Neural progenitor cell (in vitro differentiated cells): ENCODE measurements around the gene SBF1.

Experiments used
- CTCF ChIP-seq: fragments of 200-600 bp; sonication (generic); IDR thresholded peaks from 2 replicates; pipeline ENCODE4 v1.5.1; 2017; ENCODE audit warnings: antibody characterized with exemption, mild to moderate bottlenecking
- EZH2 ChIP-seq: fragments of 200-600 bp; sonication (generic); IDR thresholded peaks from 2 replicates; pipeline ENCODE4 v1.6.1; 2017; ENCODE audit warnings: antibody characterized with exemption, mild to moderate bottlenecking, moderate library complexity
- EZH2phosphoT487 ChIP-seq: fragments of 200-600 bp; sonication (generic); IDR thresholded peaks from 2 replicates; pipeline ENCODE4 v1.6.1; 2017; ENCODE audit warnings: antibody characterized with exemption

DNA sequence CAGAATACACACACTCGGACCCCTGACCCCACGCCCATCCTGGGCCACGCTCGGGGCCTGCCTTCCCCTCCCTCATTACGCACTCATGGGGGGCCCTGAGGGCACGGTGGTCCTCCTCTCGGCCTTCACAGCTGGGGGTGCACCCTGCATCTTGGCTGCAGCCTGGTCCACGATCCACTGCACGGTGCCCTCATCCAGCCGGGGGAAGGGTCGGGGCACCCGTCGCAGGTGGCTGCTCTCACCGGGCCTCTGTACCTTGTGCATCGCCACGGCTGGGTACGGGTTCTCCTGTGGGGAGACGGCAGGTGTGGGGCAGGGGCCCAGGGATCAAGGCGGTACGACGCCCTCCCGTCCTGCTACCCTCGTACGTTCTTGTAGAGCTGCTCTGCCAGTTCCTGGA lies 10.4 kb downstream of the SBF1 start:
- no peak for TF ChIP-seq CTCF
- no peak for TF ChIP-seq EZH2
- no peak for TF ChIP-seq EZH2phosphoT487
